ENCODE data around the gene DRC1.

Gene DRC1

GRCh38 chr2:26487192-26487591, 85.5 kb downstream of the DRC1 start:
- no peak for TF ChIP-seq CTCF (conservative IDR thresholded peaks at IDR 0.05; ENCODE audit: low read depth)
- POLR2A ChIA-PET (ENCODE audit: low non-redundant PET) = no interaction called here

GRCh38 chr2:26488463-26489212, 86.9 kb downstream of the DRC1 start:
- CTCF ChIA-PET = no interaction called here

More at GRCh38 chr2:26487192-26487591, 85.5 kb downstream of the DRC1 start:
- DNase-seq (ENCODE audit: low spot score) = no peak
- no peak overlapping the region for H3K27ac ChIP-seq
- CTCF ChIA-PET = interaction anchor here (1.2 kb wide), 1 partner anchor 91 kb away, joined by 3 read pairs; no protein-coding TSS in a partner anchor

GRCh38 chr2:26489213-26489850, 87.6 kb downstream of the DRC1 start:
- DNase-seq (ENCODE audit: low spot score) = no peak
- no peak for TF ChIP-seq CTCF (conservative IDR thresholded peaks at IDR 0.05; ENCODE audit: low read depth)
- no peak overlapping the region for H3K27ac ChIP-seq
- ChIA-PET CTCF (no interaction called here), POLR2A (ENCODE audit: low non-redundant PET) (no interaction called here)

More at GRCh38 chr2:26488463-26489212, 86.9 kb downstream of the DRC1 start:
- TF ChIP-seq CTCF (conservative IDR thresholded peaks at IDR 0.05; ENCODE audit: low read depth) = no peak
- POLR2A ChIA-PET (ENCODE audit: low non-redundant PET) = no interaction called here
- no peak overlapping the region for H3K27ac ChIP-seq
- no peak for DNase-seq (ENCODE audit: low spot score)

GRCh38 chr2:26491563-26492167, 89.9 kb downstream of the DRC1 start:
- no peak overlapping the region for H3K27ac ChIP-seq
- DNase-seq (ENCODE audit: low spot score) = no peak
- POLR2A ChIA-PET (ENCODE audit: low non-redundant PET) = interaction anchor here (0.6 kb wide), 1 partner anchor 50 kb away, joined by 3 read pairs; no protein-coding TSS in a partner anchor
- no peak for TF ChIP-seq CTCF (conservative IDR thresholded peaks at IDR 0.05; ENCODE audit: low read depth)
- CTCF ChIA-PET = interaction anchor here (1.2 kb wide), 1 partner anchor 12 kb away, joined by 4 read pairs; no protein-coding TSS in a partner anchor

GRCh38 chr2:26492749-26493515, 91.2 kb downstream of the DRC1 start:
- POLR2A ChIA-PET (ENCODE audit: low non-redundant PET) = no interaction called here
- no peak for DNase-seq (ENCODE audit: low spot score)
- no peak overlapping the region for H3K27ac ChIP-seq
- no peak for TF ChIP-seq CTCF (conservative IDR thresholded peaks at IDR 0.05; ENCODE audit: low read depth)
- CTCF ChIA-PET = interaction anchor here (1.2 kb wide), 1 partner anchor 11 kb away, joined by 4 read pairs; no protein-coding TSS in a partner anchor

- POLR2A ChIA-PET (ENCODE audit: low non-redundant PET) = no interaction called here
- TF ChIP-seq CTCF (conservative IDR thresholded peaks at IDR 0.05; ENCODE audit: low read depth) = no peak
- no peak overlapping the region for H3K27ac ChIP-seq
- CTCF ChIA-PET = no interaction called here
- no peak for DNase-seq (ENCODE audit: low spot score)
Measured at GRCh38 chr2:26493566-26493965, 91.8 kb downstream of the DRC1 start.

Measured in RWPE1 (cell line).